GM19023 (cell line): ENCODE measurements around the gene SLN.

Experiments
- ATAC-seq: cut with Tn5 transposase; IDR thresholded peaks from one replicate; pipeline ENCODE4 v1.9.1; 2021; ENCODE audit warnings: mild to moderate bottlenecking, moderate library complexity; ENCODE audit not compliant: unreplicated experiment

The SLN gene

DNA sequence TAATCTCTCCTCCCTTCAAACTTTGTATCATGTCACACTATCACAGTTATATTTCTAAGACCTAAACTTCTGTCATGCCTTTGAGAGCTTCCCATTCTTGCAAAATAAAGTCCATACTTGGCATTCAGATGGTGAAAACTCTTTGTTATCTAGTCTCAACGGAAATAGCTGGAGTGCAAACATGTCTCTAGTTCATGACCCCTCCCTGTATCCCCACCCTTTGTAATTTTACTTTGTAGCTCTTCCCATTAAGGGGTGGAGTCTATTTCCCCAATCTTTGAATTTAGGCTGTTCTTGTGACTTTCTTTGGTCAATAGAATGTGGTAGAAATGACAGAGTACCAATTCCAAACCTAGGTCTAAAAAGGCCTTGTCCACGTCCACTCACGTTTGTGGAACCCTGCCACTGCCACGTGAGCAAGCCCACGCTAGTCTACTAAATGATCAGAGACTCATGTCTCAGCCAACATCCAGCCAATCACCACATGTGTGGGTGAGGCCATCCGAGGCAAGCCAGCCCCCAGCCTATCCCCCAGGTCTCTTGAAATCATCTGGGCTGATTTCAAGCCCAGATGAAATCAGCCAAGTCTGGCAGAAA is 23.4 kb downstream of the SLN start:
- no peak for ATAC-seq

DNA sequence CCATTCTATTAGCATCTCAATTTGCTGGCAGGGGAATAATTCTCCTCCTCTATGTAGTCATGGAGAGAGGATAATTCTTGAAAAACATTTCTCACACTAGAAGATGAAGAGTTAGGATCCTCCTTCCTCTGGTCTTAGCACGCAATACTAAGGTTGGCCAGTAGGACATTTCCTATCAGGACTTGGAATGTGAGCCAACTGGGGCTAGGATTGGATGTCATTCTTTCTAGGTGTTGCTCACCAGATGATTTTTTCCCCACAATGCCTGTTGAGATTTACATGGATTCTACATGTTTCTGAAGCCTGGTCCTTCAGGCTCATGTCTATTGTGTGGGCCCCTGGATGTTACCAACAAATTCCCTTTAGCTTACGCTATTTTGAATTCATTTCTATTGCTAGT is 28.0 kb downstream of the SLN start:
- no peak for ATAC-seq

DNA sequence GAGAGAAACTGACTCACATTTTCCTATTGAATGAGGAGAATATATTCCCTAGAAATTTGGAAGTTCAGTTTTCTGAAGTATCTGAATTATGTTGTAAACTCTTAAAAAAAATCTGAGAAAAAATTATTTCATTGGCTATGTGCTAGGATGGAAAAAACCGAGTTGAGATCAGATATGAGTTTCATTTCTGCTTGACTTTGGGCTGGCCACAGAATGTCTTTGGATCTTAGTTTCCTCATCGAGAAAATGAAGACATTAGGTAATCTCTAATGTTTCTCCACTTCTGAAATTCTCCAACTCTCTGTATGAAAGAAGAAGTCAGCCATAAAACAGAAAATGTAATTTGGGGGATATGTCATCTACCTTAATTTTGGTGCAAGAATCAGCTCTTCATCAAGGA is 28.8 kb downstream of the SLN start:
- ATAC-seq: no peak

DNA sequence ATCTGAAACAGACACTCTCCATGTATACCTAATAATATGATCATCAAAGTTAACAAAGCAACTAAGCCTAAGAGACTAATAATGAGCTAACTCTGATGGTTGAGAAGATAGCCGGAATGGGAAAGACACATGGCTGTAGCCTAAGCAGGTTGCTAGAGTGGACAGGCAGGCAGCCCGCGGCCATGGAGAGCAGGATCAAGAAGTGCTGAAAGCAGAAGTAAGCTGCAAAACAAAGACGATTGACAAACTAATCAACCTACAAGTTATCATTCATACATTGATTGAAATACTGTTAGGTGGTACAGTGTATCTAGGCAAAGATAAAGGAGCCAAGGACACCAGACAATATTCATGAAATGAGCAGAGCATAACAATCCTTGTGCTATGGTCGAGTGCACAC is 29.3 kb downstream of the SLN start:
- ATAC-seq: no peak

DNA sequence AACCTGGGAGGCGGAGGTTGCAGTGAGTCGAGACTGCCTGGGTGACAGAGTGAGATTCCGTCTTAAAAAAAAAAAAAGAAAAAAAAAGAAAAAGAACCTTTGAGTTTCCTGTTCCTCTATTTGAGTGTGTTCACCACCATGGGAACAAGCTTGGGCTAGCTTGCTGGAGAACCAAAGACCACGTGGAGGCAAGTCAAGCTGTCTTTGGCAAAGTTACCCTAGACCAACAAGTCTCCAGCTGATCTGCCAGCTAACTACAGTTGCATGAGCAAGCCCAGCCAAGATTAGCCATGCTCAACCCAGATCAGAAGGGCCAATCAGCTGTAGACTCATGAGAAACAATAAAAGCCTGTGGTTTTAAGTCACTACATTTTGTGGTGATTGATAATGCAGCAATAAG is 29.7 kb downstream of the SLN start:
- no peak for ATAC-seq

DNA sequence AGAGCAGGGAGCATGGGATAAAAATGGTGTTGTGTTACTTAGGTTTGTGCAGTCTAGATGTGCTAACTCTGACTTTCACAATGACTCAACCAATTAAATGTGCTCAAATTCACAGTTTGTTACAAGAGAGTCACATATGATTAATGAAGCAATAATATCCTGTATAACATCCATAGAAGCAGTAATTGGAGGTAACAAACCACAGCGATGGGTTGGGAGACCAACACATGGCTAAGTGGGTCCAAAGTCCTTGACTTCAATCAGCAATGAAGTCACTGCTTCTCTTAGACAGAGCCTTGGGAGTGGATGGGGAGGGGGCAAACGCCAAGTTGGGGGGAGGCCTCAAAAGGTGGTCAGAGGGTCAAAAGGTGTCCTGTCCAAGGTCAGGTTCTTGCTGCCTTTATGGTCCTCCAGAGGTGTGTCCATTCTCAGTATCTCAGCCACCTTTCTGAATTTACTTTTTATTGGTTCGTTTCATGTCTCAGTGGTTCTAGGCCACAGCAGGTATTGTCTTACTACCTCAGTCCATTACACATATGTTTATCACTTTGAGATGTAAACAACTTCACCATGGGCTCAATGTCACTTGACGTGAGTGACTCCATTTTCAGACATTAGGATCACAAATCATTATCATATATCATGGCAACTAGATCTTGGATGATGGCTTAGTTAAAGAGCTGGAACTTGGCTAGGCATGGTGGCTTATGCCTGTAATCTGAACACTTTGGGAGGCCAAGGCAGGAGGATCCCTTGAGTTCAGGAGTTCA is 32.4 kb downstream of the SLN start:
- ATAC-seq: no peak

DNA sequence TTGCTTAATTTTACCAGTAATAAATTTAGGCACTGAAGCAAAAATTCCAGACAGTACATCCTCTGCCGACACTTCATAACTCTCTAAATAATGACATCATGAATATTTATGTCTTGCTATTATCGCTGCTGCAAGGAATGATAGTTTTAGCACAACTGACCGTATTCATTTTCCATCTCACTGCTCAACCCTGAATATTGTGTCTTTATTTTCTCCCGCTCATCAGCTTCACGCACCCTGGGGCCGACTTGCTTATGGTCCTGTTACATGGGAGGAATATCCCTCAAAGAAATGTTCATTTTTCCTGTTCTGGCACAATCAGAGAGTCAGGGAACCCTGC is 33.3 kb downstream of the SLN start:
- no peak for ATAC-seq

DNA sequence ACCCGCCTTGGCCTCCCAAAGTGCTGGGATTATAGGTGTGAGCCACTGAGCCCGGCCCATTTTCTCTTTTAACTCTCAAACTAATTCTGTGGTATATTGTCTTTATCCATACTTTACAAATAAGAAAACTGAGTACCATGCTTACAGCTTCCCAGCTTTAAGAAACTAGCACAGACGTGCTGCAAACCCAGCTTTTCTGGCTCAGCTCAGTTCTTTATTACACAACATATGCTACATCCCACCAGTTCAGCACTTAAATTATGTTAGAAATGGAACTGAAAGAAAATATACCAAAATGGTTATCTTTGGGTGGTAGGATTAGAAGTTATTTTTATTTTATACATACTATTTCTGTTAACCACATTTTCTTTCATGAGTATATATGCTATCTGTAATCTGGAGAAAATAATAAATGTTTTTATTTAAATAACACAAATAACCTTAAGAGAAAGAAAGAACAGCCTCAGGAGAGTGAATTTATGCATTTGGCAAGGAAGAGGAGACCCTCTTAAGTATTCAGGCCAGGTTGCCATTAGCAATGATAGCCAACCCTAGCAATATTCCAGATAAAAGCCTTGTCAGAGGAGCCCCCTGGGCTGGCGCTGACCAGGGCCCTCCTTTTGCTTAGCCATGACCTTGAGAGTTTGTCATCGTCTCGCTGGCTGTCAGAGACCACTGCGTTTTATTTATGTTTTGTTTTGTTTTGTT is 33.8 kb downstream of the SLN start:
- ATAC-seq: no peak

DNA sequence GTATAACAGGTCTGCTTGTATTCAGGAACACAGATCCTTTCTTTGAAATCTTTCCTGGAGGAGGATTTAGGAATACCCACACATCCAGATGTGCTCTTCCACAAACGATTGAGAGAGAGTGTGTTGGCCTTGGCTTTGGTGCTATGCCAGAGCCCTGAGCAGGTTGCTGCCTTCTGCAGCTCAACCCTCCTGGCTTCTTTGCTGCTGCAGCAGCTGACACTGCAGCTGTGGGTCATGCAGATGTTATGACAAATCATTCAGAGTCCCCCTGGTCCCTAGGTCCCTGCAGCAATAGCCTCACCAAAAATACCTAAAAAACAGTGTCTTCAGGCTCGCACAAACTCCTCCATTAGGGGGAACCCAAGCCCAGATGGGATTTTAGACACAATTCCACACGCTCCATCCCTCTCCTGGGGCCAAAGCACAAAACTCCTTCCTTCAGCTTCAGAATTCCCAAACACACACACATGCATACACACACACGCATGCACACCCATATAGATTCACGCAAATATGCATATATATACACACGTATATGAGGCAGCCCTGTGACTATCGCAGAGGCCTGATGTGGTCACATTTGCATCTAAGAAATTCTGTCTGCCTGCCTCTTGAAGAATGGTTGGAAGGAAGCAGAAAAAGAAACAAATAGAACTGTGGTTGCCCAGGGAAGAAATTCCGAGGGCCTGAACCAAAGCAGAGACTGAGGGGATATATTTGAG is 35.4 kb downstream of the SLN start:
- no peak for ATAC-seq

DNA sequence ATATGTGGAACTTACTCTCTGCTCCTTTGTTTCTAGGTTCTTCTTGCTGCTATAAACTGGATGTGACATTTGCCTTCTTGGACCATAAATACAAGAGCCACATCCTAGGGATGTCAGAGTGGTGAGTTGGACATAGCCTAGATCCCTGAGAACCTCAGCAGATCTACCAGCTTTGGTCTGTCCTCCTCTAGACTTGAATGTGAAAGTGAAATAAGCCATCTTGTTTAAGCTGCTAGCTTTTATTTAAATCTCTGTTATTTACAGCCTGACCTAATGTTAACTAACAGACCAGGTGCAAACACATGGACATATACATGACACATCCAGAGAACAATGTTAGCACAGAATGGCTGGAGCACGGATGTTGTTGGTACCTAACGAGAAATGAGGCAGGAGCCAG is 36.0 kb downstream of the SLN start:
- ATAC-seq: no peak

DNA sequence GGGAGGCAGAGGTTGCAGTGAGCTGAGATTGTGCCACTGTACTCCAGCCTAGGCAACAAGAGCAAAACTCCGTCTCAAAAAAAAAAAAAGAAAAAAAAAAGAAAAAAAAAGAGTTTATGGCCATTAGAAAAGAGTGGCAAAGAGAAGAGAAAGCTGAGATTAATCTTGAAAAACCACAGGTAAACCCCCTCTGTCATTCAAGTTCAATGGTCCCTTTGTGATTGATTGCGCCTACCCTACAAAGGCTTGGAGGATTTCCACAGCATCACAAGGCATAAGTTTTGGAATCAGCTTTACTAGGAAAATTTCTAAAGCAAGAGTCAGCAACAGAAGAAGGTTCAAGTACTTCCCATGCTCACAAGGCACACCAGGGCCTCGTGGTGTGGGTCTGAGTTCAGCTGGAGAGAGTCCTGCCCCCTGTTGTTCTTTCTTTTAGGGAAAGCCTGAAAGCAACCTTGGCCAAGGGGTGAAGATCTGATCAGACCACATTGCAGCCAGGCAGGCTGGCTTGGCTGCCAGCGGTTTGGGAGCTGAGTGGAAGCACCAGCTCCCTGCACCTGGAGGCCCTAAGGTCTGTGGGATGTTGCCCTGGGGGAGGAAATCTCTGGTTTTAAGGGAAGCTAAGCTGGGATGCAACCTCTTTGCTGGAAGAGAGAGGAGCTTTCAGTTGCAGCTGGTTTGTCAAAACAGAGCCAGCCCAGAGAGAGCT is 41.8 kb downstream of the SLN start:
- no peak for ATAC-seq

DNA sequence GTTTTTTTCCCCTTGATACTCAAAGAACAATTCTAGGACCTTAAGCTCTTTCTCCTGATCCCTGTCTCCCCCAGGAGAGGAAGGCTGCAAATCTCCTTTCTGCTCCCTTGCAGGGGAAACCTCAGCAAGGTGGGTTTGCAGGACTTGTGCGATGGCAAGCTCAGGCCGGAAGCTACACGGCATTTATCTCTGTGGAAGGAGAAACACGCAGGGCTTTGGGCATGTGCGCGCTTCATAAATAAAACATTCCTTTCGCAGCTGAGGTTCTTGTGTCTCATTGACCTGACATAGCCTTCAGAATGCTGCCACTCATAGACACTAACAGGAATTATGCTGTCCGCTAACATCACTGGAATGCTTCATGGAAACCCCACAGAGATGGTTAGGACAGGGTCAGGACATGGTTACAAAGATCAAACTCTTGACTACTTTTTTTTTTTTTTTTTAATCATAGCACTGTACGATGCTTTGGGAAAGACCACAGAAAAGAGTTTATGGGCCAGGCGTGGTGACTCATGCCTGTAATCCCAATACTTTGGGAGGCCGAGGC is 42.6 kb downstream of the SLN start:
- no peak for ATAC-seq

DNA sequence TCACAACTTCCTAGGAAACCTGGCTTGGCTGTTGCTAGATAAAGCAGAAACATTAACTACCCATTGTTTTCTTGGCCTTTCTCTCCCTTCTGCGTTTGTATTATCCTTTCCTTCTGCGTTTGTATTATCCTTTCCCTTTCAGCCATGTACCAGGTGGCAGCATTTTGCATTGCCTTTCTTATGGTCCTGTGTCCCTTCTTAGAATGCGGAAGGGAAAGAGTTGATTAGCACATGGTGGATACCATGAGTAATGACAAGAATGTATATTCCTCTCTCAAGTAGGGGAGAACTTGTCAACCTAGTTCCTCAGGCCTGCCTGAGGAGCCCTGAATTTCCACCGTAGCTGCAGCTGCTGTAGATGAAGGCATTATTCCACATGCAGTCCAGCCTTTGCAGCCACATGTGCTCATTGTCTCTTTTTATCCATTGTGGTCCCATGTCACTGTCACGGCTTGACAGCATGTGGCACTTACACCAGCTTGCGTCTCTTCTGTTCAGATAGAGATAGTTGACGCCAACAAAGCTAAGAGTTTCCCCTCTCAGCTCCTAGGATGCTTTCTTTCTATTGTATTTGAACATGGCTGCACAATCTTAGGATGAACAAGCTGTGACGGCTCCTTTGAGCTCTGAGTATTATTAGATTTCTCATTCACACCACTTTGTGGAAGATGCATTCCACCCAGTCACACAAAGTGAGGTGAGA is 44.8 kb downstream of the SLN start:
- ATAC-seq: no peak

DNA sequence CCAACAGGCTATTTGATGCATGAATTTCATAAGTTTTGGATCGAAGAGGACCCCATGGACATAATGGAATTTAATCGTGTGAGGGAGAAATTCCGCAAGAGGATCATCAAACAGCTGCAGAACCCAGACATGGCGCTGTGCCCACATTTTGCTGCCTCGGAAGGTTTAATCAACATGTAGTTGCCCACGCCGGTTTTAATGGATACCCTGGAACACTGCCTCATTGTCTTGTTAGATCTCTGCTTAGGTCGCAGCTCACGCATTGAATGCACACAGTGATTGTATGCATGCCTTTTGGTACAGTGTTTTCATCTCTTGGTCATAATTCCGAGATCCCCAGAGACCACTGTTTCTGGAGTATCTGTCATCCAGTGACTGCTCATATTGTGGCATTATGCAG is 46.8 kb downstream of the SLN start:
- ATAC-seq: no peak

DNA sequence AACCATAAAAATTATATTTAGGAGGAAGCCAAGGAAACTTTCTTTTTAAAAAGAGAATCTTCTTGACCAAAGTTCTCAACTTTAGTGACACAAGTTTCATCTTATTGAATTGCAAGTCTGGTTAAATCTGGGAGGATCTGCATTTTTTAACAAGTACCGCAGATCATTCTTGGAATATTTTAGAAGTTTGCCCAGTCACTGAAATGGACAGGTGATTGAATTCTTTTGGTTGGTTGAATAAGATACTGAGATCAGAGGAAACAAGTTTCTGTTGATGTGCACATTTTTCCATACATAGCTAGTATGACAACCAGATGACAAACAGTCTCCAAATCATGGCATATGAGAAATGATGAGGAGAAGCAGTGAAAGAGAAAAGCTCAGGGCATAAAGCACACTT is 50.2 kb downstream of the SLN start:
- no peak for ATAC-seq

DNA sequence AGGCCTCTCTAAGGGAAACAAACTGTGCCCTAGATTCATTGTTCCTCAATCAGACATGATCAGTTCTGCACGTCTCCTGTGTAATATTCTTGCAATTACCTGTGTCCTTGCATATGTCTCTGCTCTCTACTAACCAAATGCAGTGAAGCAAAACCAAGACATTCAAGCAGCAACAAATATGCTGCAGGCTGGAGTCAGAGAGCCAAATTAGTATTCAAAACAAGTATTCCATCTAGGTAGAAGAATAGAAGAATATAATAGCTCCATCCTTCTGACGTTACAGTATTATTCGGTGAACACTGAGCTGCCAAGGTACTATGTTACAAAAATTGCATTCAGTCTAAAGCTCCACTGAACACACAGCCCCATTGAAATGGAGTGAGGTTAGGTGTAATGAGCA is 51.8 kb downstream of the SLN start:
- no peak for ATAC-seq

DNA sequence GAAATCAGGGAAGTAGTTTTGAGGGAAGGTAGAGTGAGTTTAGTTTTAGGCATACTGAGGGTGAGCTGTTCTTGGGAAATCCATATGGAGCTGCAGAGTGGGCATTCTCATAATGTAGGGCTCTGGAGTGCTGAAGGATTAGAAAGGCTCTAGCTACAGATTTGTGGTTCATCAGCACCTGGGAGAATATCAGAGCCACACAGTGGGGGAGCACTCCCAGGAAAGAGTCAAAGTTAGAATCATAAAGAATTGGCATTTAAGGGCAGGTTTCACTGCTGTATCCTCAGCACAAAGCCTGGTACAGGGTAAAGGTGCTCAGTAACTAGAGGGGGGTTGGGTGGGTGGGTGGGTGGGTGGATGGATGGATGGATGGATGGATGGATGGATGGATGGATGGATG is 52.5 kb downstream of the SLN start:
- no peak for ATAC-seq
